SU-DHL-6 (cell line): Measurements from ENCODE around the gene NUMB.

Experiments used
- EZH2phosphoT487 ChIP-seq: fragments of 200-600 bp; sonication (generic), shearing (Covaris generic); conservative IDR thresholded peaks from 2 replicates; pipeline ENCODE4 v1.6.1; 2018; ENCODE audit warnings: mild to moderate bottlenecking, antibody characterized with exemption, low read length, moderate library complexity, mixed read lengths
- TF ChIP-seq, protein P1 (sequence below): fragments of 200-600 bp; sonication (generic); IDR thresholded peaks from one replicate; pipeline ENCODE4 v1.5.1; 2017; ENCODE audit warnings: antibody characterized with exemption, mild to moderate bottlenecking, low read length, moderate library complexity; ENCODE audit not compliant: insufficient read depth, poor library complexity, severe bottlenecking

DNA sequence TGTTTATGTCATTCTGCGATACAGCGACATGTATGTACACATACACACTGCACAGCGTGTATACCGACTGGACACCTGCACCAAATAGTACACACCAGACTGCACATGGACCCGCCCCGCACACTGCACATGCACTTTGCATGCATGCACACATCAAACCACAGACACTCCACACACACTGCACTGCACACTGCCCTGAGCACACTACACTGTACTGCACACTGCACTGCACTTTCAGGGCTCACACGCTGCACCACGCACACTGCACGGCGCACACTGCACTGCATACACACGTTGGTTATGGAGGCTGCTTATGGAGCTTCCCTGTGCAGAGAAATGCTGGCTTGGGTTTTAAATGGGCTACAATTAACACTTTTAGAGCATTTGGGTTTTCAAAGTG, 219.4 kb downstream of the NUMB start:
- TF ChIP-seq, protein P1, sequence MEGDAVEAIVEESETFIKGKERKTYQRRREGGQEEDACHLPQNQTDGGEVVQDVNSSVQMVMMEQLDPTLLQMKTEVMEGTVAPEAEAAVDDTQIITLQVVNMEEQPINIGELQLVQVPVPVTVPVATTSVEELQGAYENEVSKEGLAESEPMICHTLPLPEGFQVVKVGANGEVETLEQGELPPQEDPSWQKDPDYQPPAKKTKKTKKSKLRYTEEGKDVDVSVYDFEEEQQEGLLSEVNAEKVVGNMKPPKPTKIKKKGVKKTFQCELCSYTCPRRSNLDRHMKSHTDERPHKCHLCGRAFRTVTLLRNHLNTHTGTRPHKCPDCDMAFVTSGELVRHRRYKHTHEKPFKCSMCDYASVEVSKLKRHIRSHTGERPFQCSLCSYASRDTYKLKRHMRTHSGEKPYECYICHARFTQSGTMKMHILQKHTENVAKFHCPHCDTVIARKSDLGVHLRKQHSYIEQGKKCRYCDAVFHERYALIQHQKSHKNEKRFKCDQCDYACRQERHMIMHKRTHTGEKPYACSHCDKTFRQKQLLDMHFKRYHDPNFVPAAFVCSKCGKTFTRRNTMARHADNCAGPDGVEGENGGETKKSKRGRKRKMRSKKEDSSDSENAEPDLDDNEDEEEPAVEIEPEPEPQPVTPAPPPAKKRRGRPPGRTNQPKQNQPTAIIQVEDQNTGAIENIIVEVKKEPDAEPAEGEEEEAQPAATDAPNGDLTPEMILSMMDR = no peak
- TF ChIP-seq EZH2phosphoT487 = no peak
